Measurements from ENCODE around the gene MARCHF10.

GRCh38 chr17:62847426-62847825, 39.3 kb upstream of the MARCHF10 start:
- TF ChIP-seq ZNF24 (IDR thresholded peaks at IDR 0.05) (no peak), RBFOX2 (IDR thresholded peaks at IDR 0.05; ENCODE audit: low read depth, low read length) (no peak), THRA (IDR thresholded peaks at IDR 0.05) (no peak)

All from K562 (cell line).